ENCODE measurements around the gene PTPN20.

GRCh38 chr10:47023237-47024045 is 112.2 kb downstream of the PTPN20 start:
- TF ChIP-seq EZH2 (IDR thresholded peaks at IDR 0.05) (no peak), POLR2AphosphoS5 (IDR thresholded peaks at IDR 0.05; ENCODE audit: borderline replicate concordance, low read depth, low read length) (no peak)
